Suprapubic skin (tissue), 4 donors: ENCODE measurements around the gene GRIA1.

Experiments
- EP300 ChIP-seq: sonication (generic); formaldehyde crosslinking; IDR thresholded peaks from one replicate; pipeline ENCODE4 v1.6.1; 2017; ENCODE audit warnings: antibody characterized with exemption
- POLR2AphosphoS5 ChIP-seq, 3 donors: sonication (generic); formaldehyde crosslinking; IDR thresholded peaks; one replicate each; pipeline ENCODE4 v1.6.1; 2017; ENCODE audit warnings: antibody characterized with exemption in 3 of 3
- TF ChIP-seq, protein P1 (sequence below), 2 donors: fragments of 200-600 bp in 1 of 2; fragments of 450-650 bp in 1 of 2; sonication (generic) in 1 of 2; IDR thresholded peaks; one replicate each; pipeline ENCODE4 v1.5.1; 2016 to 2019; ENCODE audit warnings: antibody characterized with exemption in 2 of 2, mild to moderate bottlenecking in 1 of 2, moderate library complexity in 1 of 2

DNA sequence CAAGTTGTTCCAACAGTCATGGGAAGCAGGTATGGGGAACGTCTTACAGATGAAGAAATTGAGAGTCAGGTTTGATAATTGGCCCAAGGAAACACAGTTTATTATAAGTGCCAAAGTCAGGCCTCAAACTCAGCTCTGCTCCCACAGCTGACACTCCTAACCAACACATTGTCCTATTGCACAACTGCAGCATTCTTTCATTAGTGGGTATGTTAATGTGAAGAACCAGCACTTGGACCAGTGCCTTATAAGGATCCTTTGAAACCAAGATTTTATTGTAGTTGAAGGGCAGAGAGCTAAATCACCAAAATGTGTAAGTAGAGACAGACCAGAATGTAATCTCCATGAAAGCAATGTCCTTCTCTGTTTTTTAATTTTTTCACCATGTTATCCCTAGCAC lies 56.1 kb downstream of the GRIA1 start:
- TF ChIP-seq POLR2AphosphoS5 (IDR thresholded peaks at IDR 0.05) = no peak
- no peak for TF ChIP-seq EP300
- TF ChIP-seq, protein P1, sequence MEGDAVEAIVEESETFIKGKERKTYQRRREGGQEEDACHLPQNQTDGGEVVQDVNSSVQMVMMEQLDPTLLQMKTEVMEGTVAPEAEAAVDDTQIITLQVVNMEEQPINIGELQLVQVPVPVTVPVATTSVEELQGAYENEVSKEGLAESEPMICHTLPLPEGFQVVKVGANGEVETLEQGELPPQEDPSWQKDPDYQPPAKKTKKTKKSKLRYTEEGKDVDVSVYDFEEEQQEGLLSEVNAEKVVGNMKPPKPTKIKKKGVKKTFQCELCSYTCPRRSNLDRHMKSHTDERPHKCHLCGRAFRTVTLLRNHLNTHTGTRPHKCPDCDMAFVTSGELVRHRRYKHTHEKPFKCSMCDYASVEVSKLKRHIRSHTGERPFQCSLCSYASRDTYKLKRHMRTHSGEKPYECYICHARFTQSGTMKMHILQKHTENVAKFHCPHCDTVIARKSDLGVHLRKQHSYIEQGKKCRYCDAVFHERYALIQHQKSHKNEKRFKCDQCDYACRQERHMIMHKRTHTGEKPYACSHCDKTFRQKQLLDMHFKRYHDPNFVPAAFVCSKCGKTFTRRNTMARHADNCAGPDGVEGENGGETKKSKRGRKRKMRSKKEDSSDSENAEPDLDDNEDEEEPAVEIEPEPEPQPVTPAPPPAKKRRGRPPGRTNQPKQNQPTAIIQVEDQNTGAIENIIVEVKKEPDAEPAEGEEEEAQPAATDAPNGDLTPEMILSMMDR (IDR thresholded peaks at IDR 0.05) = no peak
